Esophagus muscularis mucosa (tissue), 4 donors: ENCODE measurements around the gene RPL7A. TPM values are rescaled to one million over a fixed set of nuclear protein-coding genes. Genes with fewer than 3 reads are reported as not detected.
"Not testable (repeated sequence)": the region's sequence is repeated elsewhere in the genome, so short reads cannot be mapped to it uniquely, and the experiment has no call there.

Source experiments
- DNase-seq: peaks from one replicate; pipeline ENCODE4 v3.0.0-alpha.2; 2017; ENCODE audit errors: extremely low spot score
- H3K27ac ChIP-seq, 4 donors: fragments of 200-600 bp; sonication (generic); replicated peaks in 1 of 4; 1 replicate in 3 of 4; 2 replicates in 1 of 4; pipeline ENCODE4 v1.5.1; 2016 to 2019; ENCODE audit warnings: mild to moderate bottlenecking in 1 of 4
- H3K27me3 ChIP-seq, 4 donors: fragments of 200-600 bp; sonication (generic); one replicate each; pipeline versions ENCODE4 v1.5.1 to v1.6.0; 2016 to 2019
- H3K36me3 ChIP-seq, 4 donors: fragments of 200-600 bp; sonication (generic); one replicate each; pipeline ENCODE4 v1.5.1; 2016 to 2019
- H3K4me1 ChIP-seq, 4 donors: fragments of 200-600 bp; sonication (generic); one replicate each; pipeline ENCODE4 v1.5.1; 2016 to 2019
- H3K4me3 ChIP-seq, 4 donors: fragments of 200-600 bp; sonication (generic); 1 replicate in 2 of 4; 2 replicates in 2 of 4; pipeline ENCODE4 v1.5.1; 2016 to 2019; ENCODE audit warnings: mild to moderate bottlenecking in 4 of 4, moderate library complexity in 1 of 4
- H3K9me3 ChIP-seq, 4 donors: fragments of 200-600 bp; sonication (generic); 1 replicate in 3 of 4; 2 replicates in 1 of 4; pipeline ENCODE4 v1.5.1; 2016 to 2019
- CTCF ChIP-seq, 3 experiments: fragments of 200-600 bp in 2 of 3; fragments of 450-650 bp in 1 of 3; sonication (generic) in 2 of 3; IDR thresholded peaks; one replicate each; pipeline ENCODE4 v1.5.1; 2017 to 2019; ENCODE audit warnings: antibody characterized with exemption in 3 of 3, mild to moderate bottlenecking in 2 of 3, moderate library complexity in 1 of 3
- EP300 ChIP-seq: sonication (generic); formaldehyde crosslinking; IDR thresholded peaks from one replicate; pipeline ENCODE4 v1.6.1; 2017; ENCODE audit warnings: antibody characterized with exemption
- POLR2A ChIP-seq: fragments of 450-650 bp; IDR thresholded peaks from one replicate; pipeline ENCODE4 v1.6.1; 2017; ENCODE audit warnings: antibody characterized with exemption, moderate library complexity, mild to moderate bottlenecking, low read depth
- POLR2AphosphoS5 ChIP-seq, 2 donors: sonication (generic); formaldehyde crosslinking; IDR thresholded peaks; one replicate each; pipeline ENCODE4 v1.6.1; 2017; ENCODE audit warnings: antibody characterized with exemption in 2 of 2
- WGBS: methylation state at CpG from one replicate; pipeline ENCODE4 v1.1.5; 2018; 5-methylcytosine and 5-hydroxymethylcytosine counted together
- intact Hi-C: fragments of 100-400 bp; cut with DNase I; formaldehyde crosslinking; loops from one replicate; pipeline ENCODE4 v1.15.1; 2023
- total RNA-seq, 4 donors: library from RNA; depleted of rRNA; stranded (reverse); fragments of >200 nt; gene quantifications; one replicate each; pipeline versions ENCODE4 v1.1.0 to v1.2.1, GENCODE V29; 2016

RPL7A gene
- total RNA-seq, 4 donors from 2014 or later, result 1,466 to 2,142 (median 1,771) TPM

- intact Hi-C loops, result no loop called here
- Histone ChIP-seq H3K4me3 (no peak overlapping the region), H3K9me3 (no peaks in the 10 kb centered on the region), H3K36me3 (no peaks in the 10 kb centered on the region), H3K27ac (no peak overlapping the region), H3K4me1 (no peaks in the 10 kb centered on the region), H3K27me3 (peaks cover 0 to 45% (median 2%) of the 10 kb centered on the region in 4 donors)
- TF ChIP-seq EP300, result no peak
- TF ChIP-seq POLR2A, result no peak
- WGBS, result 71% methylated on average over 16 of the region's 16 CpGs
- DNase-seq, result no peak
Observed at GRCh38 chr9:133307301-133307700, 40.7 kb upstream of the RPL7A start.

GRCh38 chr9:133309608-133310007 lies 38.4 kb upstream of the RPL7A start:
- TF ChIP-seq POLR2AphosphoS5 (IDR thresholded peaks at IDR 0.05), result no peak
- TF ChIP-seq POLR2A, result no peak
- TF ChIP-seq EP300, result no peak
- TF ChIP-seq CTCF (IDR thresholded peaks at IDR 0.05), result no peak
- Histone ChIP-seq H3K36me3 (no peaks in the 10 kb centered on the region), H3K4me1 (no peaks in the 10 kb centered on the region), H3K9me3 (no peaks in the 10 kb centered on the region), H3K4me3 (no peak overlapping the region), H3K27me3 (peaks cover 0 to 31% (median 2%) of the 10 kb centered on the region in 4 donors), H3K27ac (no peak overlapping the region)
- no peak for DNase-seq
- WGBS, result 78% methylated on average over 6 of the region's 6 CpGs
- intact Hi-C loops, result no loop called here

- WGBS, result 46% methylated on average over 2 of the region's 2 CpGs
Observed at GRCh38 chr9:133315997-133316396, 32.0 kb upstream of the RPL7A start.

GRCh38 chr9:133317551-133317950 lies 30.5 kb upstream of the RPL7A start:
- H3K36me3 ChIP-seq, H3K9me3 ChIP-seq, H3K27ac ChIP-seq, DNase-seq, H3K4me3 ChIP-seq, intact Hi-C loops, H3K4me1 ChIP-seq, H3K27me3 ChIP-seq: not testable (repeated sequence)
- 85% methylated on average over 6 of the region's 13 CpGs for WGBS

More at GRCh38 chr9:133315997-133316396, 32.0 kb upstream of the RPL7A start:
- no peak overlapping the region for H3K4me3 ChIP-seq
- H3K4me1 ChIP-seq, result no peaks in the 10 kb centered on the region
- TF ChIP-seq CTCF (IDR thresholded peaks at IDR 0.05), result no peak
- no peak for TF ChIP-seq POLR2A
- TF ChIP-seq EP300, result no peak
- TF ChIP-seq POLR2AphosphoS5 (IDR thresholded peaks at IDR 0.05), result no peak
- no peaks in the 10 kb centered on the region for H3K9me3 ChIP-seq
- intact Hi-C loops, result no loop called here
- no peaks in the 10 kb centered on the region for H3K36me3 ChIP-seq
- no peak overlapping the region for H3K27ac ChIP-seq
- DNase-seq, result no peak
- peaks cover 0 to 9% (median 0%) of the 10 kb centered on the region in 4 donors for H3K27me3 ChIP-seq

GRCh38 chr9:133320421-133320881 lies 27.6 kb upstream of the RPL7A start:
- no peaks in the 10 kb centered on the region for H3K4me1 ChIP-seq
- H3K9me3 ChIP-seq, result no peaks in the 10 kb centered on the region
- no peak overlapping the region for H3K27ac ChIP-seq
- WGBS, result 70% methylated on average over 8 of the region's 13 CpGs
- H3K4me3 ChIP-seq, result no peak overlapping the region
- TF ChIP-seq POLR2AphosphoS5 (IDR thresholded peaks at IDR 0.05) (no peak), POLR2A (no peak), EP300 (no peak), CTCF (IDR thresholded peaks at IDR 0.05) (no peak)
- intact Hi-C loops, result no loop called here
- no peaks in the 10 kb centered on the region for H3K36me3 ChIP-seq
- no peak for DNase-seq
- peaks cover 0 to 9% (median 0%) of the 10 kb centered on the region in 4 donors for H3K27me3 ChIP-seq

- no peak for DNase-seq
Observed at GRCh38 chr9:133321411-133321935, 26.5 kb upstream of the RPL7A start.

More at GRCh38 chr9:133321411-133321935, 26.5 kb upstream of the RPL7A start:
- intact Hi-C loops, result no loop called here
- WGBS, result 86% methylated on average over 13 of the region's 13 CpGs
- TF ChIP-seq POLR2AphosphoS5 (IDR thresholded peaks at IDR 0.05), result no peak
- TF ChIP-seq POLR2A, result no peak
- TF ChIP-seq CTCF (IDR thresholded peaks at IDR 0.05), result no peak
- TF ChIP-seq EP300, result no peak
- Histone ChIP-seq H3K36me3 (no peaks in the 10 kb centered on the region), H3K27me3 (peaks cover 0 to 9% (median 0%) of the 10 kb centered on the region in 4 donors), H3K4me3 (no peak overlapping the region), H3K9me3 (no peaks in the 10 kb centered on the region), H3K4me1 (no peaks in the 10 kb centered on the region), H3K27ac (no peak overlapping the region)
